GM21723 (cell line): ENCODE results near the gene IL26.

Experiments used
- ATAC-seq: cut with Tn5 transposase; IDR thresholded peaks from one replicate; pipeline ENCODE4 v1.9.1; 2021; ENCODE audit warnings: mild to moderate bottlenecking, moderate library complexity; ENCODE audit not compliant: unreplicated experiment

IL26 gene

GRCh38 chr12:68159681-68160304, 65.8 kb downstream of the IL26 start, which contains the start of gene IFNG:
TSS of gene IFNG (minus strand) at chr12:68159740. CDS start at chr12:68159615, 125 bp downstream.
- ATAC-seq, result peak; percentile 55

DNA sequence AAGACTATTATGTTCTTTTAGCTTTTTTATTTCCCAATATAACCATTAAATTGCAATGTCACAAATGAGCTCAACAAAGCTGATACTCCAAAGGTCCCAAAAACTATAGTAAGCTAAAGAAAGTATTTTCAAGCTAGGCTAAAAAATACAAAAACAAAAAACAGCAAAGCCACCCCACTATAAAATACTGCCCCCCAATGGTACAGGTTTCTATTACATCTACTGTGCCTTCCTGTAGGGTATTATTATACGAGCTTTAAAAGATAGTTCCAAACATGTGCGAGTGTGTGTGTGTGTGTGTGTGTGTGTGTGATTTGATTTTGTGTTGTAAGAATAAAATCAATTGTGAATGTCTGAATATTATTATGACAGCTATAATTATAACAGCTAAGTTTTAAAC, 67.2 kb downstream of the IL26 start:
- ATAC-seq, result no peak

DNA sequence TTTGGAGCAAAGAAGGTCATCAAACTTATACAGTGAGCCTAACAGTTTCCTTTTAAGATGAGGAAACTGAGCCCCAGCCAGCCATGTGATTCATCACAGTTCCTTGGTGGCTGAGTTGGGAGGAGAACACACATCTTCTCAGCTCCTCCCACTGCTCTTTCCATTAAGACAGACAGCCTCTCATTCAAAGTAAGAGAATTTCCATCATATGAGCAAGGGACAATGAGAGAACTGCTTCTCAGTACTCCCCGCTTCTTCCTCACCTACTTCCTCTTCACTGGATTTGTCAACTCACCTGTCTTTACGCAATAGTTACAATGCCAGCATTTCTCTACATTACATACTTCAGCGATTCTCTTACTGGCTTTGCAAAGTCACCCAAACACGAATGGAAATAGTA, 68.2 kb downstream of the IL26 start:
- ATAC-seq, result no peak

- ATAC-seq, result no peak
These were observed 69.0 kb downstream of the IL26 start for GRCh38 chr12:68156636-68157035.

DNA sequence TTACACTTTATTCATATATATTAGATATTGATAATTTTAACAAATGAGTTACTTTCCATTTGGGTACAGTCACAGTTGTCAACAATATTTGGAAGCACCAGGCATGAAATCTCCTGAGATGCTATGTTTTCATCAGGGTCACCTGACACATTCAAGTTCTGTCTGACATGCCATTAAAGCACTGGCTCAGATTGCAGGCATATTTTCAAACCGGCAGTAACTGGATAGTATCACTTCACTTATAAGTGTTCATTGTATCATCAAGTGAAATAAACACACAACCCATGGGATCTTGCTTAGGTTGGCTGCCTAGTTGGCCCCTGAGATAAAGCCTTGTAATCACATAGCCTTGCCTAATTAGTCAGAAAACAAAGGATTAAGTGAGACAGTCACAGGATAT, 70.8 kb downstream of the IL26 start:
- ATAC-seq, result no peak
